Activated CD4-positive, alpha-beta memory T cell treated with anti-CD3 and anti-CD28 coated beads for 36 hours (primary cell): ENCODE results near the gene TNNT3. TPM values are rescaled to one million over a fixed set of nuclear protein-coding genes. Genes with fewer than 3 reads are reported as not detected.

ENCODE experiments used
- CTCF ChIA-PET: fragments of 350-600 bp; sonication (Branson Sonifier 250); formaldehyde crosslinking; loops from one replicate; lab custom pipeline; 2021; ENCODE audit warnings: antibody characterized with exemption, inconsistent platforms; lab: Charles Lee
- POLR2A ChIA-PET: fragments of 350-600 bp; sonication (Branson Sonifier 250); formaldehyde crosslinking; loops from one replicate; lab custom pipeline; 2021; ENCODE audit warnings: antibody characterized with exemption; lab: Charles Lee
- DNase-seq: peaks from one replicate; pipeline ENCODE4 v3.0.0-alpha.2; 2020
- H3K27ac Mint-ChIP-seq: one replicate; pipeline ENCODE4 v1.8.0; 2021; ENCODE audit warnings: mixed read lengths
- H3K27me3 Mint-ChIP-seq: one replicate; pipeline ENCODE4 v1.8.0; 2021; ENCODE audit warnings: mixed read lengths
- H3K36me3 Mint-ChIP-seq: one replicate; pipeline ENCODE4 v1.8.0; 2021; ENCODE audit warnings: mixed read lengths
- H3K4me1 Mint-ChIP-seq: one replicate; pipeline ENCODE4 v1.8.0; 2021; ENCODE audit warnings: low read depth, mixed read lengths
- H3K4me3 Mint-ChIP-seq: one replicate; pipeline ENCODE4 v1.8.0; 2021; ENCODE audit warnings: mild to moderate bottlenecking, mixed read lengths
- H3K9me3 Mint-ChIP-seq: one replicate; pipeline ENCODE4 v1.8.0; 2021; ENCODE audit warnings: mixed read lengths
- intact Hi-C: fragments of 100-400 bp; cut with micrococcal nuclease; formaldehyde crosslinking; loops from one replicate; pipeline ENCODE4 v1.15.1; 2023
- total RNA-seq, 2 experiments: library from RNA; stranded (reverse); gene quantifications; one replicate each; pipeline ENCODE4 v1.2.3, GENCODE V29; 2021

TNNT3 gene
- total RNA-seq, 2 experiments from 2014 or later = 6.0 to 6.8 TPM

GRCh38 chr11:1908618-1909017, 10.9 kb upstream of the TNNT3 start:
- peaks cover 2% of the 10 kb centered on the region for H3K27me3 Mint-ChIP-seq
- ChIA-PET CTCF (interaction anchor here (1.0 to 2.8 kb wide), 3 partner anchors 26 to 244 kb away, joined by 3 to 14 read pairs (median 5); no protein-coding TSS in a partner anchor), POLR2A (no interaction called here)
- no peaks in the 10 kb centered on the region for H3K4me1 Mint-ChIP-seq
- DNase-seq = no peak
- no peaks in the 10 kb centered on the region for H3K9me3 Mint-ChIP-seq
- H3K4me3 Mint-ChIP-seq = no peak overlapping the region
- no peak overlapping the region for H3K27ac Mint-ChIP-seq
- H3K36me3 Mint-ChIP-seq = no peaks in the 10 kb centered on the region
- intact Hi-C loops = no loop called here

- Mint-ChIP-seq H3K27ac (no peak overlapping the region), H3K9me3 (no peaks in the 10 kb centered on the region), H3K27me3 (peaks cover 4% of the 10 kb centered on the region), H3K4me3 (no peak overlapping the region), H3K36me3 (no peaks in the 10 kb centered on the region), H3K4me1 (no peaks in the 10 kb centered on the region)
- no peak for DNase-seq
- intact Hi-C loops = no loop called here
- ChIA-PET POLR2A (no interaction called here), CTCF (interaction anchor here (0.6 kb wide), 1 partner anchor 257 kb away, joined by 3 read pairs; no protein-coding TSS in a partner anchor)
Measured at GRCh38 chr11:1909524-1909923, 10.0 kb upstream of the TNNT3 start.

- Mint-ChIP-seq H3K27ac (no peak overlapping the region), H3K4me1 (peaks cover 9% of the 10 kb centered on the region), H3K36me3 (no peaks in the 10 kb centered on the region), H3K9me3 (no peaks in the 10 kb centered on the region), H3K27me3 (peaks cover 10% of the 10 kb centered on the region), H3K4me3 (no peak overlapping the region)
- CTCF ChIA-PET = interaction anchor here (0.9 kb wide), 1 partner anchor 35 kb away, joined by 3 read pairs; no protein-coding TSS in a partner anchor
- intact Hi-C loops = no loop called here
- POLR2A ChIA-PET = no interaction called here
- DNase-seq = no peak
Measured at GRCh38 chr11:1912289-1912878, 7.1 kb upstream of the TNNT3 start.

- Mint-ChIP-seq H3K27me3 (peaks cover 10% of the 10 kb centered on the region), H3K27ac (no peak overlapping the region), H3K4me1 (peaks cover 9% of the 10 kb centered on the region), H3K4me3 (no peak overlapping the region), H3K9me3 (no peaks in the 10 kb centered on the region), H3K36me3 (no peaks in the 10 kb centered on the region)
- intact Hi-C loops = loop anchor here (1.0 kb wide), 1 partner anchor 26 kb away; no protein-coding TSS in a partner anchor
- ChIA-PET CTCF (interaction anchor here (0.9 kb wide), 2 partner anchors 31 to 36 kb away, joined by 3 read pairs; no protein-coding TSS in a partner anchor), POLR2A (no interaction called here)
- no peak for DNase-seq
Measured at GRCh38 chr11:1913271-1914060, 6.0 kb upstream of the TNNT3 start.

- no peaks in the 10 kb centered on the region for H3K9me3 Mint-ChIP-seq
- H3K27ac Mint-ChIP-seq = no peak overlapping the region
- H3K36me3 Mint-ChIP-seq = no peaks in the 10 kb centered on the region
- intact Hi-C loops = loop anchor here (5.0 kb wide), 1 partner anchor 33 kb away; no protein-coding TSS in a partner anchor
- peaks cover 9% of the 10 kb centered on the region for H3K4me1 Mint-ChIP-seq
- ChIA-PET CTCF (no interaction called here), POLR2A (no interaction called here)
- no peak for DNase-seq
- H3K27me3 Mint-ChIP-seq = peaks cover 10% of the 10 kb centered on the region
- H3K4me3 Mint-ChIP-seq = no peak overlapping the region
Measured at GRCh38 chr11:1915795-1916131, 3.7 kb upstream of the TNNT3 start.

GRCh38 chr11:1916132-1916985, 3.1 kb upstream of the TNNT3 start:
- Mint-ChIP-seq H3K4me1 (peaks cover 9% of the 10 kb centered on the region), H3K9me3 (no peaks in the 10 kb centered on the region), H3K4me3 (no peak overlapping the region), H3K27ac (no peak overlapping the region), H3K27me3 (peaks cover 10% of the 10 kb centered on the region), H3K36me3 (no peaks in the 10 kb centered on the region)
- intact Hi-C loops = loop anchor here (5.0 kb wide), 1 partner anchor 34 kb away; no protein-coding TSS in a partner anchor
- ChIA-PET CTCF (interaction anchor here (0.6 to 1.6 kb wide), 5 partner anchors 26 to 239 kb away, joined by 3 to 5 read pairs (median 3); no protein-coding TSS in a partner anchor), POLR2A (interaction anchor here (1.0 to 1.2 kb wide), 2 partner anchors 25 to 27 kb away, joined by 3 to 6 read pairs; partner anchors contain the start of gene PRR33)
- peak; percentile 36 for DNase-seq

- intact Hi-C loops = loop anchor here (5.0 kb wide), 1 partner anchor 35 kb away; no protein-coding TSS in a partner anchor
- H3K4me1 Mint-ChIP-seq = peaks cover 9% of the 10 kb centered on the region
- H3K27ac Mint-ChIP-seq = no peak overlapping the region
- H3K9me3 Mint-ChIP-seq = no peaks in the 10 kb centered on the region
- H3K27me3 Mint-ChIP-seq = peaks cover 10% of the 10 kb centered on the region
- POLR2A ChIA-PET = interaction anchor here (1.0 to 1.2 kb wide), 2 partner anchors 25 to 28 kb away, joined by 3 to 6 read pairs; partner anchors contain the start of gene PRR33
- DNase-seq = no peak
- CTCF ChIA-PET = interaction anchor here (0.6 to 1.6 kb wide), 7 partner anchors 25 to 239 kb away, joined by 3 to 5 read pairs (median 4); partner anchors contain the start of gene PRR33
- H3K4me3 Mint-ChIP-seq = no peak overlapping the region
- no peaks in the 10 kb centered on the region for H3K36me3 Mint-ChIP-seq
Measured at GRCh38 chr11:1916986-1917522, 2.4 kb upstream of the TNNT3 start.

- no peak overlapping the region for H3K4me3 Mint-ChIP-seq
- peaks cover 10% of the 10 kb centered on the region for H3K27me3 Mint-ChIP-seq
- no peaks in the 10 kb centered on the region for H3K36me3 Mint-ChIP-seq
- peaks cover 9% of the 10 kb centered on the region for H3K4me1 Mint-ChIP-seq
- intact Hi-C loops = loop anchor here (5.0 kb wide), 1 partner anchor 35 kb away; no protein-coding TSS in a partner anchor
- H3K27ac Mint-ChIP-seq = no peak overlapping the region
- no peak for DNase-seq
- POLR2A ChIA-PET = interaction anchor here (1.0 to 1.2 kb wide), 2 partner anchors 26 to 29 kb away, joined by 3 to 6 read pairs; partner anchors contain the start of gene PRR33
- H3K9me3 Mint-ChIP-seq = no peaks in the 10 kb centered on the region
- CTCF ChIA-PET = interaction anchor here (0.6 to 1.6 kb wide), 7 partner anchors 26 to 284 kb away, joined by 3 to 5 read pairs (median 4); partner anchors contain the start of gene PRR33
Measured at GRCh38 chr11:1917523-1918435, 1.7 kb upstream of the TNNT3 start.

GRCh38 chr11:1918436-1919315, 827 bp upstream of the TNNT3 start:
- DNase-seq = no peak
- intact Hi-C loops = loop anchor here (5.0 kb wide), 1 partner anchor 36 kb away; no protein-coding TSS in a partner anchor
- H3K36me3 Mint-ChIP-seq = no peaks in the 10 kb centered on the region
- CTCF ChIA-PET = interaction anchor here (1.4 kb wide), 1 partner anchor 27 kb away, joined by 5 read pairs; the partner anchor contains the start of gene PRR33
- POLR2A ChIA-PET = no interaction called here
- peaks cover 10% of the 10 kb centered on the region for H3K27me3 Mint-ChIP-seq
- no peak overlapping the region for H3K27ac Mint-ChIP-seq
- peaks cover 9% of the 10 kb centered on the region for H3K4me1 Mint-ChIP-seq
- H3K4me3 Mint-ChIP-seq = no peak overlapping the region
- H3K9me3 Mint-ChIP-seq = no peaks in the 10 kb centered on the region
